ENCODE measurements around the gene NPS. TPM values are rescaled to one million over a fixed set of nuclear protein-coding genes. Genes with fewer than 3 reads are reported as not detected.

NPS gene
- total RNA-seq, 3 donors from 2014 or later: not detected

- H3K9me3 ChIP-seq: no peaks in the 10 kb centered on the region
- no peaks in the 10 kb centered on the region for H3K36me3 ChIP-seq (ENCODE audit: low read depth)
- intact Hi-C loops (cut with DNase I, micrococcal nuclease): no loop called here
- ATAC-seq (no peak), DNase-seq (no peak)
- no peak overlapping the region for H3K4me3 ChIP-seq
- no peaks in the 10 kb centered on the region for H3K4me1 ChIP-seq (ENCODE audit: low read depth)
- no peak for TF ChIP-seq CTCF (IDR thresholded peaks at IDR 0.05)
Observed at GRCh38 chr10:127585519-127586023, 36.5 kb downstream of the NPS start.

- ATAC-seq: no peak
- TF ChIP-seq CTCF (IDR thresholded peaks at IDR 0.05): no peak
- intact Hi-C loops (cut with DNase I, micrococcal nuclease): no loop called here
Observed at GRCh38 chr10:127587668-127588365, 38.7 kb downstream of the NPS start.

GRCh38 chr10:127592586-127592985, 43.5 kb downstream of the NPS start:
- no peak for TF ChIP-seq CTCF (IDR thresholded peaks at IDR 0.05)
- ATAC-seq (no peak), DNase-seq (no peak)
- Histone ChIP-seq H3K4me3 (no peak overlapping the region), H3K4me1 (ENCODE audit: low read depth) (no peaks in the 10 kb centered on the region), H3K36me3 (ENCODE audit: low read depth) (no peaks in the 10 kb centered on the region), H3K9me3 (no peaks in the 10 kb centered on the region)
- intact Hi-C loops (cut with DNase I, micrococcal nuclease): no loop called here

More at GRCh38 chr10:127587668-127588365, 38.7 kb downstream of the NPS start:
- Histone ChIP-seq H3K36me3 (ENCODE audit: low read depth) (no peaks in the 10 kb centered on the region), H3K9me3 (no peaks in the 10 kb centered on the region), H3K4me3 (no peak overlapping the region), H3K4me1 (ENCODE audit: low read depth) (no peaks in the 10 kb centered on the region)
- no peak for DNase-seq

- Histone ChIP-seq H3K9me3 (no peaks in the 10 kb centered on the region), H3K36me3 (ENCODE audit: low read depth) (no peaks in the 10 kb centered on the region), H3K4me3 (no peak overlapping the region), H3K4me1 (ENCODE audit: low read depth) (no peaks in the 10 kb centered on the region)
- TF ChIP-seq CTCF (IDR thresholded peaks at IDR 0.05): no peak
- ATAC-seq (no peak), DNase-seq (no peak)
- intact Hi-C loops (cut with DNase I, micrococcal nuclease): no loop called here
Observed at GRCh38 chr10:127600479-127600878, 51.4 kb downstream of the NPS start.

Other genes with a start within 250 kb of the NPS start
- gene FOXI2, start 187.9 kb downstream of the NPS start, total RNA-seq: under 1 TPM in 1 of 3 donors, not detected in 2; 0.12 TPM

Measured in mucosa of descending colon (tissue), 3 donors.